ENCODE data around the gene SH3RF2. TPM values are rescaled to one million over a fixed set of nuclear protein-coding genes. Genes with fewer than 3 reads are reported as not detected.

Gene SH3RF2
- total RNA-seq, 4 donors from 2014 or later, result 0.26 to 4.1 (median 1.8) TPM

DNA sequence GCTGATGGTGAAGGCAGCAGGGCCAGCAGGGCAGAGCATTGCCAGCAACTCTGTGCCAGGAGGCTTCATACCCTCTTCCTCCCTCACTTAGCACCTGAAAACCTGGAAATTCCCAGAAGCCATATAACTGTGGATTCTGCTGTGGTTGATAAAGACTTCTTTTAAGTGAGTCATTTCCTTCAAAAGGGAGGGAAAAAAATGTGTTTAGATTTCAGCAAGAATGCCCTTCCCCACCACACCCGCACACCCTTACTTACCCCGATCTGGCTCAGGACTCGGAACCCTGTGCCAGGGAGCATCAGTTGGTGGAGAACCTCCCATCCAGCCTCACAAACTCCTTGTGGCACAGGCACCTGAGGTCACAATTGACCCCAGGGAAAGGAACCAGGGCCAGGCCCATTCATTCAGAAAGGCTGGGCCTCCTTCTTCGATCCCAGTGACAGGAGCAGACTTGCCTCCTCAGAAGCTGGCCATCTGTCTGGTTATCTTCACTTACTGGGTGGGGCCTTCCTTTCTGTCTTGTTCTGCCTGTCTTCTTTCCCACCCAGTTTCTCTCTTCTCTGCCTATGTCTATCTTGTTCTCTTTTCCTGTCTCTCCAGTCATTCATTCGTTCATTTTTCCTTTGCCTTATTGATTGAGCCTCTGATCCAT lies 106.4 kb downstream of the SH3RF2 start:
- TF ChIP-seq, protein P1, sequence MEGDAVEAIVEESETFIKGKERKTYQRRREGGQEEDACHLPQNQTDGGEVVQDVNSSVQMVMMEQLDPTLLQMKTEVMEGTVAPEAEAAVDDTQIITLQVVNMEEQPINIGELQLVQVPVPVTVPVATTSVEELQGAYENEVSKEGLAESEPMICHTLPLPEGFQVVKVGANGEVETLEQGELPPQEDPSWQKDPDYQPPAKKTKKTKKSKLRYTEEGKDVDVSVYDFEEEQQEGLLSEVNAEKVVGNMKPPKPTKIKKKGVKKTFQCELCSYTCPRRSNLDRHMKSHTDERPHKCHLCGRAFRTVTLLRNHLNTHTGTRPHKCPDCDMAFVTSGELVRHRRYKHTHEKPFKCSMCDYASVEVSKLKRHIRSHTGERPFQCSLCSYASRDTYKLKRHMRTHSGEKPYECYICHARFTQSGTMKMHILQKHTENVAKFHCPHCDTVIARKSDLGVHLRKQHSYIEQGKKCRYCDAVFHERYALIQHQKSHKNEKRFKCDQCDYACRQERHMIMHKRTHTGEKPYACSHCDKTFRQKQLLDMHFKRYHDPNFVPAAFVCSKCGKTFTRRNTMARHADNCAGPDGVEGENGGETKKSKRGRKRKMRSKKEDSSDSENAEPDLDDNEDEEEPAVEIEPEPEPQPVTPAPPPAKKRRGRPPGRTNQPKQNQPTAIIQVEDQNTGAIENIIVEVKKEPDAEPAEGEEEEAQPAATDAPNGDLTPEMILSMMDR (IDR thresholded peaks at IDR 0.05), result no peak
- TF ChIP-seq POLR2A (IDR thresholded peaks at IDR 0.05), result no peak
- Histone ChIP-seq H3K4me3 (no peak overlapping the region), H3K36me3 (no peaks in the 10 kb centered on the region), H3K9me3 (no peaks in the 10 kb centered on the region), H3K27me3 (no peaks in the 10 kb centered on the region), H3K4me1 (no peaks in the 10 kb centered on the region), H3K27ac (no peak overlapping the region)
- intact Hi-C loops (cut with DNase I; ENCODE audit: low total_unique reads), result no loop called here
- DNase-seq, result no peak

DNA sequence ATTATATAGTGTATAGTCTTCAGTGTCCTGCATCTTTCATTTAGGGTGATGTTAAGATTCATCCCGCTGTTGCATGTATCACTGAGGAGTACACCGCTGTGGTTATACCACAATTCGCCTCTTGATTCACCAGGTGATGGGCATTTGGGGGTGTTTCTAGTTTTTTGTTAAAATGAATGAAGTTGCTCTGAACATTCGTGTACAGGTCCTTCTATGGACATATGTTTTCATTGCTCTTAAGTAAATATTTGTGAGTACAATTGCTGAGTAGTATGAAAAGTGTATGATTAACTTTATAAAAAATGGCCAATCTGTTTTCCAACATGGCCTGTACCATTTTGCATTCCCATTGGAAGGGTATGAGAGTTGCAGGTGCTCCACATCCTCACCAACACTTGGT lies 107.3 kb downstream of the SH3RF2 start:
- Histone ChIP-seq H3K27ac (no peak overlapping the region), H3K4me1 (no peaks in the 10 kb centered on the region), H3K36me3 (no peaks in the 10 kb centered on the region), H3K4me3 (no peak overlapping the region), H3K27me3 (no peaks in the 10 kb centered on the region), H3K9me3 (no peaks in the 10 kb centered on the region)
- TF ChIP-seq, protein P1 (IDR thresholded peaks at IDR 0.05), result no peak
- TF ChIP-seq POLR2A (IDR thresholded peaks at IDR 0.05), result no peak
- DNase-seq, result no peak
- intact Hi-C loops (cut with DNase I; ENCODE audit: low total_unique reads), result no loop called here

DNA sequence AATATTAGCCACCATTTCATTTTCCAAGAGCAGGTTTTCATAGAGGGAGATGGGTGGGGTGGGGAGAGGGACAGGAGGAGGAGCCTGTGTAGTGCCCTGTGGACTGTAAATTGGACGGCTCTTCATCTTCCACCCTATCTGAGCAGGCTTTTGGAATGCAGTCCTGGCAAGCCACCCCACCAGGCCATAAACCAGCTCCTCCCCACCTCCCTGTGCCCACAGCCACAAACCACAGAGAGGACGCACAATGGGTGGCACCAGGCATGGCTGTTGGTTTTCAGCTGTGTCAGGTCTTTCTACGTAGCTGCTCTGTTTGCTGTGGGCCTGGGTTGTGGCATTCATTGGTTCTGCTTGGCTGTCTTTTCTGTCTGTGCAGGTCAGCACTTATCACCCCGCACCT lies 111.0 kb downstream of the SH3RF2 start:
- no peaks in the 10 kb centered on the region for H3K4me1 ChIP-seq
- H3K4me3 ChIP-seq, result no peak overlapping the region
- no peaks in the 10 kb centered on the region for H3K9me3 ChIP-seq
- H3K36me3 ChIP-seq, result no peaks in the 10 kb centered on the region
- DNase-seq, result no peak
- no peak for TF ChIP-seq POLR2A (IDR thresholded peaks at IDR 0.05)
- TF ChIP-seq, protein P1 (IDR thresholded peaks at IDR 0.05), result no peak
- no peak overlapping the region for H3K27ac ChIP-seq
- H3K27me3 ChIP-seq, result no peaks in the 10 kb centered on the region
- intact Hi-C loops (cut with DNase I; ENCODE audit: low total_unique reads), result no loop called here

DNA sequence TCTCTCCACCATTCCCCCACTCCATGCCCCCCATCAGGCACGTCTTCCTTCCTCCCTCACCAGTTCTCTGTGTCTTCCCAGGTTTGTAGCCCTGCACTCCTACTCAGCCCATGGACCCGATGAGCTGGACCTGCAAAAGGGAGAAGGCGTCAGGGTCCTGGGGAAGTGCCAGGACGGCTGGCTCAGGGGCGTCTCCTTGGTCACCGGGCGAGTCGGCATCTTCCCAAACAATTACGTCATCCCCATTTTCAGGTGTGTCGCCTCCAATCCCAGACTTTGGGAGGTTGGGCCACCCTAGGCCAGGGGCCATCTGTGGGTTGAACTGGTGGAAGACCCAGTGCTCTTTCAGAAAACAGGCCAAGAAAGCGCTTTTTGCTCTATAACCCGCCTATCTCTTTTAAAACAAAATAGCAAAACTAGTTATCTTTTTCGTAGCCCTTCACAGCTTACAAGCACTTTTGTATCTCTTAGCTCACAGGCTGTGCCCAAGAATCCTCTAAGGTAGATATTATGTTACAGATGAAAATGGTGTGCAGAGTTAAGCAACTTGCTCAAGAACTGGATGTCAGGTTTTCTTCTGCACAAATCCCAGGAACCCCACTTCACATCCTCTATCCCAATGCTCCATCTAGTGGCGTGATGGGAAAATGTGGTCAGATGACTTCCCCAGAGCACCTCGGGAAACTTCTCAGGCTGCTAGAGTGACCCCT lies 112.8 kb downstream of the SH3RF2 start:
- H3K9me3 ChIP-seq, result no peaks in the 10 kb centered on the region
- H3K4me1 ChIP-seq, result no peaks in the 10 kb centered on the region
- H3K27me3 ChIP-seq, result no peaks in the 10 kb centered on the region
- no peak overlapping the region for H3K4me3 ChIP-seq
- no peaks in the 10 kb centered on the region for H3K36me3 ChIP-seq
- intact Hi-C loops (cut with DNase I; ENCODE audit: low total_unique reads), result no loop called here
- no peak overlapping the region for H3K27ac ChIP-seq
- TF ChIP-seq, protein P1 (IDR thresholded peaks at IDR 0.05), result peak; percentile 43 to 58 (median 48)
- no peak for TF ChIP-seq POLR2A (IDR thresholded peaks at IDR 0.05)
- DNase-seq, result no peak

DNA sequence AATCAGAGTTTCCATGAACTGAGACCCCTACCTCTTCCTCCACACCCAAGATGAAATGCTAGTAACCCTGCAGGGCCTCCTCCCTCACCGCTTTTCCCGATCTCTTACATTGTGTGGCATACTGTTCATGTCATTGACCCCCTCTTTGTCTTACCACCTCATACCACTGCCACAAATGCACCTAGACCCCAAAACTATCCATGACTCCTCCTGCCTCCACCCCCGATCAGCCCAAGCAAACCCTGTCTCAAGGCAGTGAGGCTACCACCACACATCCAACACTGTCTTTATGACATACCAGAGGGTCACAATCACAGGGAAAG lies 113.3 kb downstream of the SH3RF2 start:
- Histone ChIP-seq H3K36me3 (no peaks in the 10 kb centered on the region), H3K4me3 (no peak overlapping the region), H3K4me1 (no peaks in the 10 kb centered on the region), H3K27me3 (no peaks in the 10 kb centered on the region), H3K27ac (no peak overlapping the region), H3K9me3 (no peaks in the 10 kb centered on the region)
- intact Hi-C loops (cut with DNase I; ENCODE audit: low total_unique reads), result no loop called here
- DNase-seq, result no peak
- TF ChIP-seq POLR2A (IDR thresholded peaks at IDR 0.05), result no peak
- TF ChIP-seq, protein P1 (IDR thresholded peaks at IDR 0.05), result no peak

All from uterus (tissue), 4 donors.